Calu3 (cell line): ENCODE data around the gene VWA2. TPM values are rescaled to one million over a fixed set of nuclear protein-coding genes. Genes with fewer than 3 reads are reported as not detected.

Experiments used
- BruUV-seq: library from RNA; stranded (reverse); fragments of 400-500 nt; replicated peaks from 2 replicates; lab custom pipeline; 2021; lab: Mats Ljungman, UMichigan
- CTCF ChIA-PET: fragments of 300-600 bp; sonication (Branson Sonifier 250); formaldehyde crosslinking; loops from one replicate; lab custom pipeline; 2022; ENCODE audit warnings: antibody characterized with exemption; lab: Charles Lee
- DNase-seq: peaks from one replicate; pipeline ENCODE4 v3.0.0; 2022
- H3K27ac Mint-ChIP-seq: one replicate; pipeline ENCODE4 v1.8.0; 2022; ENCODE audit warnings: mixed read lengths; ENCODE audit not compliant: unreplicated experiment
- H3K27me3 Mint-ChIP-seq: one replicate; pipeline ENCODE4 v1.8.0; 2022; ENCODE audit warnings: mixed read lengths; ENCODE audit not compliant: unreplicated experiment
- H3K36me3 Mint-ChIP-seq: one replicate; pipeline ENCODE4 v1.8.0; 2022; ENCODE audit warnings: mild to moderate bottlenecking, moderate library complexity, mixed read lengths; ENCODE audit not compliant: insufficient read depth, unreplicated experiment
- H3K4me1 Mint-ChIP-seq: one replicate; pipeline ENCODE4 v1.8.0; 2022; ENCODE audit warnings: mild to moderate bottlenecking, low read depth, mixed read lengths; ENCODE audit not compliant: unreplicated experiment
- H3K4me3 Mint-ChIP-seq: one replicate; pipeline ENCODE4 v1.8.0; 2022; ENCODE audit warnings: mild to moderate bottlenecking, low read depth, moderate library complexity, mixed read lengths; ENCODE audit not compliant: unreplicated experiment
- H3K9me3 Mint-ChIP-seq: one replicate; pipeline ENCODE4 v1.8.0; 2022; ENCODE audit warnings: low read depth, mixed read lengths; ENCODE audit not compliant: unreplicated experiment
- CTCF ChIP-seq: fragments of 200-600 bp; IDR thresholded peaks from one replicate; pipeline ENCODE4 v1.8.0; 2022; ENCODE audit warnings: antibody characterized with exemption; ENCODE audit not compliant: unreplicated experiment
- intact Hi-C: fragments of 100-400 bp; cut with micrococcal nuclease; formaldehyde crosslinking; loops from one replicate; pipeline ENCODE4 v1.10.0; 2022; ENCODE audit not compliant: unreplicated experiment
- total RNA-seq: library from RNA; stranded (reverse); gene quantifications from 2 replicates; pipeline ENCODE4 v1.2.3, GENCODE V29; 2022

Gene VWA2
- total RNA-seq, 1 experiment from 2014 or later, result 4.2 TPM

- TF ChIP-seq CTCF, result no peak
- DNase-seq, result no peak
- H3K27ac Mint-ChIP-seq, result no peak overlapping the region
- BruUV-seq, result no TSS peak
- peaks cover 13% of the 10 kb centered on the region for H3K36me3 Mint-ChIP-seq
- H3K27me3 Mint-ChIP-seq, result no peaks in the 10 kb centered on the region
- H3K9me3 Mint-ChIP-seq, result no peaks in the 10 kb centered on the region
- CTCF ChIA-PET, result no interaction called here
- H3K4me1 Mint-ChIP-seq, result no peaks in the 10 kb centered on the region
- intact Hi-C loops, result no loop called here
- H3K4me3 Mint-ChIP-seq, result no peak overlapping the region
Observed at GRCh38 chr10:114256008-114256765, 17.1 kb downstream of the VWA2 start.

- no peak for TF ChIP-seq CTCF
- Mint-ChIP-seq H3K4me3 (no peak overlapping the region), H3K27ac (no peak overlapping the region), H3K9me3 (no peaks in the 10 kb centered on the region), H3K27me3 (no peaks in the 10 kb centered on the region), H3K36me3 (peaks cover 13% of the 10 kb centered on the region), H3K4me1 (no peaks in the 10 kb centered on the region)
- intact Hi-C loops, result no loop called here
- no TSS peak for BruUV-seq
- no peak for DNase-seq
- CTCF ChIA-PET, result no interaction called here
Observed at GRCh38 chr10:114256822-114257221, 17.8 kb downstream of the VWA2 start.

GRCh38 chr10:114257498-114257897 is 18.4 kb downstream of the VWA2 start:
- peaks cover 13% of the 10 kb centered on the region for H3K36me3 Mint-ChIP-seq
- intact Hi-C loops, result no loop called here
- H3K27ac Mint-ChIP-seq, result no peak overlapping the region

GRCh38 chr10:114258274-114258840 is 19.3 kb downstream of the VWA2 start:
- no peak for TF ChIP-seq CTCF
- CTCF ChIA-PET, result no interaction called here
- Mint-ChIP-seq H3K4me1 (no peaks in the 10 kb centered on the region), H3K36me3 (peaks cover 9% of the 10 kb centered on the region), H3K27ac (no peak overlapping the region), H3K9me3 (no peaks in the 10 kb centered on the region), H3K27me3 (no peaks in the 10 kb centered on the region), H3K4me3 (no peak overlapping the region)
- BruUV-seq, result no TSS peak
- intact Hi-C loops, result no loop called here
- DNase-seq, result no peak

More at GRCh38 chr10:114257498-114257897, 18.4 kb downstream of the VWA2 start:
- Mint-ChIP-seq H3K4me3 (no peak overlapping the region), H3K4me1 (no peaks in the 10 kb centered on the region), H3K27me3 (no peaks in the 10 kb centered on the region), H3K9me3 (no peaks in the 10 kb centered on the region)
- no peak for DNase-seq
- CTCF ChIA-PET, result no interaction called here
- no TSS peak for BruUV-seq
- no peak for TF ChIP-seq CTCF
